Mesenteric fat pad (tissue), 1 donor: ENCODE measurements around the gene NECAB2. TPM values are rescaled to one million over a fixed set of nuclear protein-coding genes. Genes with fewer than 3 reads are reported as not detected.

Experiments
- DNase-seq: peaks from one replicate; pipeline ENCODE4 v3.0.0-alpha.2; 2020; ENCODE audit warnings: low spot score
- total RNA-seq: library from RNA; stranded (reverse); fragmentation: NEBNext Ultra II Directional; extraction: Animal tissue kit (Norgen Biotek cat#: 25700); gene quantifications from one replicate; pipeline ENCODE4 v1.2.1, GENCODE V29; 2021
- donor health status: DM: yes; HTN: yes; CAD: no.

Gene NECAB2
- total RNA-seq, 1 donor from 2014 or later = 1.5 TPM

DNA sequence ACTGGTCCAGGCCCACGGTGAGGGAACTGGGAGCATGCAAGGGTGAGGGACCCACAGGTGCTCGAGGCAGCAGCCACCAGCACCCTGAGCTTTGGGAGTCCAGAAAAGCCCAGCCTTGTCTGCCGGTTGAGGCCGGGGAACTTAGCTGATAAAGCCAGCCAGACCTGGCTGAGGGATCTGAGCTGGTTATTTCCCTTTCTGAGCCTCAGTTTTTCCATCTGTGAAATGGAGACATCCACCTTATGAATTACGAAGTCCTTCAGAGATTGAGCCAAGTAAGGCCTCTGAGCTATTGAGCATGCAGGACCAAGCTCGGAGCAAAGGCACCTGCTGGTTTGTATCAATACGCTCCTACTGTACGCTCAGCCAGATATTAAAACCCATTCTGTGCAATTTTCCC lies 13.8 kb downstream of the NECAB2 start:
- DNase-seq = no peak

DNA sequence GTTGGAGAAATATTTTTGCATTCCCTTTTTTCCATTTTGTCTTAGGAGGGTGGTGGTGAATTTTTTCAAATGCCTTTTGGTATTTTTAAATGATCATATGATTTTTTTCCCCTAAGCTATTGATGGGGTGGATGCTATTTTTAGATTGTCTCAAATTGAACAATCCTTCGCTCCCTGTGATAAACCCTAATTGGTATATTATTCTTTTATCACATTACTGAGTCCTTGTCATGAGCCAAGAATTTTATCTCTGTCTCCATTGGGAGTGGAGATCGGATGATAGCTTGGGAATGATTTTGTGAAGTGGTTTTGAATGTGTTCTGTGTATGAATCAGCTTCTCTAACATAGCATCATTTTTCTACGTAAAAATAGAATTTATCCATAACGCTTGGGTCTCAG lies 15.4 kb downstream of the NECAB2 start:
- DNase-seq = no peak

DNA sequence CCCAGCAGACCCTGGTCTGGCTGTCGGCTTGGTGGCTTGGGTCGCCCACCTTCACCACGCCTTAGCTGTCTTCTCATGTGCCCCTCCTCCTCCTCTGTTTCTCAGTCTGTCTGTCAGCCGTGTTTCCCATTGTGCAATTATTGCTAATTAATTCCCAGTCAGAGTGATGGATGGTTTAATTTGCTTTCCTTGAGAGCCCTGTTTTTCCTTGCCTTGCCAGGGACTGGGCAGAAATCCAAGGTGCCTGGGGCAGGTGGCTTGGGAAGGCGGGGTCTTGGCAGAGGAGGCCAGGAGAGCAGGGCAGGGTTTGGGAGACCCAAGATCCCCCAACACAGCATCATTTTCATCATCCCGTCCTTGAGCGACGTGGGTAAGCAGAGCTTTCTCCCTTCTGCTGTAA lies 21.3 kb downstream of the NECAB2 start:
- DNase-seq = no peak

DNA sequence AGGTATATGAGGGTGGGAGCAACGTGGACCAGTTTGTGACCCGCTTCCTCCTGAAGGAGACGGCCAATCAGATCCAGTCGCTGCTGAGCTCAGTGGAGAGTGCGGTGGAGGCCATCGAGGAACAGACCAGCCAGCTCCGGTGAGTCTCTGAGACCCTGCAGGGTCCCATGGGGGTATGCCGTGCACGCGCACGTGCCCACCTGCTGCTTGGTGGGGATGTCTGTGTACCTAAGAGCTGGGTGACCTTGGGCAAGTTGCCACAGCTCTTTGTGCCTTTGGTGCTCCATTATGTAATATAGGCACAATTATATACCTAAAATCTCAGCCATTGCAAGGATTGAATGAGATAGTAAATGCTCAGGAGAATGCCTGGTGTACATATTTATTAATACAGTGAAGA lies 22.4 kb downstream of the NECAB2 start:
- DNase-seq = no peak

DNA sequence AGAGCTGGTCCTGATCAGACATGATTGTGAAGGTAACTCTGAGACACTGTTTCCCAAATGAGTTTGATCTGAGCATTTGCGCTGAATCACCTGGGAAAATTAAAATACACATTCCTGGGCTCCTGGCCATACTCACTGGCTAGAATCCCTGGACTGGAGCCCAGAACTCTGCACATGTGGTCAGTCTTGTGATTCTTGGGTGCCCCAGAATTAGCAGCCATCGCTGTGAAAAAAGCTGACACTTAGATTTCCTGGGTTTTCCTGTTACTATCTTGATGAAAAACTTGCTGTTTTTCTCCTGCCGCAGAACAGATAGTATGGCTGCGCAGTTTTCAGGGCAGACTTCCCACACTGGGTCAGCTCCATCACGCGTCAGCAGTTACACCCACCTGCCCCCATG lies 24.6 kb downstream of the NECAB2 start:
- no peak for DNase-seq

DNA sequence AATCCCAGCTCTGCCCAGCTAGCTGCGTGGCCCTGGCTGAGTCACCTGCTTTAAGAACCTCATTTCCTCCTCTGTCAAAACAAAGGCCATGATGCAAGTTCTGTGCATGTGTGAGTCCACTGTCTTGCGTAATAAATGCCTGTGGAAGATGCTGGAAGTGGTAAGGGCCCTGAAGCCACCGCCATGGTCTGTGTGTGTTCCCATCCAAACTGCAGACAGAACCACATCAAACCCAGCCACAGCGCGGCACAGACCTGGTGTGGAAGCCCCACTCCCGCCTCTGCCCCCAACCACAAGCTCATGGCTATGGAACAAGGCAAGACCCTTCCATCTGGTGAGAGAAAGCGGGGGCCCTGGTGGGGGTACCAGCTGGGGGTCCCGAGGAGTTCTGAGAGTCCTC lies 26.0 kb downstream of the NECAB2 start:
- no peak for DNase-seq

DNA sequence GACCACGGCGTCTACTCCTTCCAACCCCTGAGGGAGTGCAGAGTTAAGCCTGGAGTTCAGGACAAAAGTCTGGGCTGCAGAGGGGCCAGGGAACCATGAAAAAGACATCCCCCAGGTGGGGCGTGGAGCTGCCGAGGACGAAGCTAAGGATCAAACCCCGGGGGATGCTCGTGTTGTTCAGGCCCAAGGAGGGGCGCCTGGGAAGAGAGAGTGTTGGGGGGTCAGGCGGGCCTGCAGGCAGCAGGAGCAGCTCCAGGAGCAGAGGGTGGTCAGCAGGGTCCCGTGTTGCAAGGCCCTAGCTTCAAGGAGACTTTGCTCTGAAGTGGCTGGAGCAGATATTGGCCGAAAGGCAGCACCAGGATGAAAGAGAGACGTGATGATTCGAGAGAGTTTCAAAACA lies 26.7 kb downstream of the NECAB2 start:
- no peak for DNase-seq

DNA sequence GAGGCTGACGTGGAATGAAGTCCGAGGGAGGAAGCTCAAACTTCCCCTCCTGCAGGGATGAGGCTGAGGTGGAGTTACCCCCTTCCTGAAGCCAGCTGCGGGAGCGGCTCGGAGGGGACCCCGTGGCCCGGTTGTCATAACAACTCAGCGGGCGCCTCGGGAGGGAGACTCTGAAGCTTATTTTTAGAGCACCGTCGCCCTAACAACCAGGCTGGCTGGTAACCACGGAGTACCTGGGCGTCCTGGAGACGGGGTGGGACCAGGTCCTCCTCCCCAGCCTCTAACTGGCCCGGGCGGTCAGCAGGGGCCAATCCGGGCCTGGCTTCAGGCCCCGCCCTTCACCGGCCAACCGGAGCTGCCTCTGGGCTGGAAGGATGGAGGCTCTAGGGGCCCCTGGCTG lies 27.7 kb downstream of the NECAB2 start:
- no peak for DNase-seq

DNA sequence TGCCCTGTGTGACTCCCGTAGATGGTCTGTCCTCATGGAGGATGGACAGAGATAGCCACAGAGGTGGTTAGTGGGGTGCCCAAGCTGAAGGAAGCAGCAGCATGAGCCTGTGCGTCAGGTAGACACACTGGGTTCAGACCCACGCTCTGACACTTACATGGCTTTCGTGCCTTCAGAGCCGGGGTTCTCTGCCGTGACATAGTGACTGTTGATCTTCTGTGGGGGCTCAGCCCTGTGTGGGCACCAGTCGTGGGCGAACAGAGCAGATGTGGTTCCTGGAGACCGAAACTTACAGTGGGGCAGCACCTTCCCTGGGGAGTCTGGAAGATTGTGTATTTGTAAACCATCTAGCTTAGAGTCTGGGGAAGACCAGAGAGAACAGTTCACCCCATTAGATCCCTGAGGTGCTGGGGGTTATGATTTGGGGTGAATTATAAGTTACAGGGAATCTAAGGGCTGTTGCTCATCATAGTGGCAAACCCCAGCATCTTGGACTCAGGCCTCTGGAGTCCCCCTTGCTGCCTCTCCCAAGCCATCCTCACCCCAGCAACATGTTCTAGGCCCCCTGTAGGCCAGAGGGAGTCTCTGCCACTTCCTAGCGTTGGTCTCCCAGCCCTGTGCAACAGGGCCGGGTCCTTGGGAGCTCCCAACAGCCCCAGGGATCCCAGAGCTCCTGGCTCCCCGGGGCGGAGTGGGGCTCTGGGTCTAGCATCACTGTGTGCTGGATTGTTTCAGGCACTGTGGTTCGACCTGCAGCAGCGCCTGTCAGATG lies 28.6 kb downstream of the NECAB2 start:
- DNase-seq = no peak

DNA sequence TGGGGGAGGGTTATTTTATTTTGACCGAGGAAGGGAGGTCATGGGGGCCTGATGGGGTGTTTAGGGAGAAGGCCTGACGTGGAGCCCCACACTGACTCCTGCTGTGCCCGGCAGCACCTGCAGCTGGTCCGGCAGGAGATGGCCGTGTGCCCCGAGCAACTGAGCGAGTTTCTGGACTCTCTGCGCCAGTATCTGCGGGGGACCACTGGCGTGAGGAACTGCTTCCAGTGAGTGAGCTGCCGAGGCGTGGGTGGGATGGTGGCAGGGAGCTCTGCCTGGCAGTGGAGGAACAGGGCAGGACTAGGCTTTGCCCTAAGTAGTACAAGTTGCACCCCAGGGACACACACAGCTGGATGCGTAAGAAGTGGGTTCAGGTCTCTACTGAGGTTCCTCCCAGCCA lies 30.0 kb downstream of the NECAB2 start:
- no peak for DNase-seq

DNA sequence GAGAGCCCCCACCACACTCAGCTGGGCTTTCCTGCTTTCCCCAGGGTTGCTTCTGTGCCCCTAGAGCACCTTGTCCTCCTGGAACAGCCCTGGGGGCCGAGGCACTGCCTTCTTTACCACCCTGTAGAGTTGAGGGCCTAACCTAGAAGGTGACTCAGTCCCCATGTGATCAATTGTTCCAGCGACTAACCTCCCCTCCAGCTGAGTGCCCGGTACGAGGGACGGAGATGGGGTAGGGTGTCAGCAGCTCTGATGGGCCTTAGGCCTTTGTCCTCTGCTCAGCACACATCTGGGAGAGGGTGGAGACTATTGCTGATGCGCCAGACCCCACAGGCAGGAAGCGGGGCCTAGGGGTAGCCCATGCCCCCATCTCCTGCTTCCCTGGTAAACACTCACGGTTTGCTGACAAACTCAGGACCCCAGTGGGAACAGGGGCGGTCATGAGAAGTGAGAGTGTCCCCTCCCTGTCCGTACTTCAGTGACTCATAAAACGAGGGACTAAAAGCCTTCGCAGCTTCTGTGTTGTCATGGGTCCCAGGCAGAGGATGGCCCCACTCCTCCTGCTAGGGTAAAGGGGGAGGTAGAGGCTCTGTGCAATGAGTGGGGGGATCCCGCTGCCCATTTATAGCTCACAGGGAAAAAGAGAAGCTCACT lies 33.1 kb downstream of the NECAB2 start:
- DNase-seq = no peak

DNA sequence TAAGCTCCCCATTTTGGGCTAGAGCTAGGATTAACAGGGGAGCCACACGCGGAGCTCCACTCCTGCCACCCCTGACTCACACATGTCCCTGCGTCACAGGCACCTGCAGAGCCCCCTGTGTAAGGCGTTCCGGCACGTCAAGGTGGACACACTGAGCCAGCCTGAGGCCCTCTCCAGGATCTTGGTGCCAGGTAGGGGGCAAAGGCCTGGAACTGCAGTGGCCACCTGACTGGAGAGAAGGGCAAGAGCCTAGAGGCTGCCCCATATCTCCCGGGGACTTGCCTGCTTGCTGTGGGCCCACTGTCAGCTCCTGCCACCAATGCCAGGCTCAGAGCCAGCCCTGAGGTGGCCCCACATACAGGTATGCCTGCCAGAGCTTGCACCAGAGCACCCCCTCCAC lies 33.7 kb downstream of the NECAB2 start:
- DNase-seq = no peak

DNA sequence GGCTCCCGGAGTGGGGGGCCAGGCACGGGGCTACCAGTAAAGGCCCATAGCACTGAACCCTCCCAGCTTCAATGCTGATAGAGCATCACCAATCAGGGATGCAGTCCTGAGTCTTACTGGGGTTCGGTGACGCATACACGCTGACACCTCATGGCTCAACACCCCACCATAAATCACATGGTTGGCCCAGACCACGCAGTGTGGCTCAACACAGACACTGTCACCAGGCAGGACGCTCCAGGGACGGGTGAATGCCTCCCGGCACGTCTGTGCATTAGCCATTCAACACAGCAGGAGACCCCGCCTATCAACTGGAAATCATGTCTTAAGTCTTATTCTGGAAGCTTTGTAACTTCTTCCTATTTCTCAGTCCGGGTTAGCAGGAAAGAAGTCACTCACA lies 35.0 kb downstream of the NECAB2 start:
- no peak for DNase-seq

DNA sequence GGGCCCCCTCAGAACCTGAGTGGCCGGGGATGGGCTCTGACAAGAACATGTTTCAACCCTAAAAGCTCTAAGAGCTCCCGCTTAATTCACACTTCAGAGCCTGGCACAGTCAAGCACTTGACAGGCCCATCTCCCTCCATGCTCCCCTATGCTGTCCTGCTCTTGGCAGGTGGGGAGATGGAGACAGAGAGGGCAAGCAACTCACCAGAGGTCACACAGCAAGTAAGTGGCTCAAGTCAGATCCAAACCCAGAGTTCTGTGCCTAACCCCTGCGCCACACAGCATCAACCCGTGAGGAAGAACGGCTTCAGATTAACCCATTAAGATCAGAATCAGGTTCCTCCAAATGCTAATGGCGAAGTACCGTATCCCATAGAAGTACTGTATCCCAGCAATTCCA lies 36.4 kb downstream of the NECAB2 start:
- no peak for DNase-seq

DNA sequence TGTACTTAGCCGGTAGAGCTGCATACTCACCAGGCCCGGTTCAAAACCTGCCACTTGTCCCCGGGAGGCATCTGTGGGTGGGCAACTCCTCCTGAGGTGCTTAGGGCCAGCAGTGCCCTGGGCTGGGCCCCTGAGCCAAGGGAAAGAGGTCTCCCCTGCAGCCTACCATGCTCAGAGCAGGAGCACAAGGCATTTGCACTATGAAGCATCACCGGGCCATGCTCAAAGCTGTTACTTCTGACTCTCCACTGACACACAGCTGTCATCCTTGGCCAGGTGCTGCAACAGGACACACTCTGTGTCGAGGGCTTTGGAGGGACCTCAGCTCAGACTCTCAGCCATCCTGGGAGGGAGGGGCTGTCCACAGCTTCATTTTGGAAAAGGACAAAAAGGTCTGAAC lies 37.3 kb downstream of the NECAB2 start:
- DNase-seq = no peak

DNA sequence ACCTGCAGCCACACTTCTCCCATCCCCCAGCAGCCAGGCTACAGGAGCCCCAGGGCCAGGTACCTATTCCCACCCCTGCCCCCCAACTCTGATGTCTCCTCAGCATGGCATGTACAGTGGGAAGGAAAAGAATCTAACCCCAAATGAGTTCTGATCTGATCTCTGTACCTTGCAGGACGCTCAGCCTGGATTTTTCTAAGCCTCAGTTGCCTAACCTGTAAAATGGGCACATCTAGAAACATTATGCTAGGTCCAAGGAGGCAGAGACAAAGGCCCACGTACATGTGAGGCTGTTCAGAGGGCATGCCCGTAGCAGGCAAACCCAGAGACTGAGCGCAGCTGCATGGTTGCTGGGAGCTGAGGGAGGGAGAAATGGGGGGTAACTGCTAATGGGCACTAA lies 39.5 kb downstream of the NECAB2 start:
- no peak for DNase-seq

DNA sequence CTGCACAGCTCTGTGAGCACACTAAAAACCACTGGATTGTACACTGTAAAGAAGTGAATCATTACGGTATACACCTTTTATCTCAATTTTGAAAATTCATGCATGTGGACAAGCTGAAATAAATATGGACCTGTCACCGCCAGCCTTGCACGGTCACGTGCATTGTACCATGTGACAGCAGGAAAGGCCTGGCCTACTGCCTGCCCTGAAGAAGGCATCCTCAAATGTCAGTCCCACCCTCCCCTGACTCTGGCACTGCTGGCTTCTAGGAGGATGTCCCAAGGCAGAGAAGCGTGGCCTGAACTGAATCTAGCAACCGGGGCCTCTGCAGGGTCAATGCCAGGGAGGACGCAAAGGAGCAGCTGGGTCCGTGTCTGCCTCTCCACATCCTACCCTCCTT lies 39.9 kb downstream of the NECAB2 start:
- DNase-seq = no peak

DNA sequence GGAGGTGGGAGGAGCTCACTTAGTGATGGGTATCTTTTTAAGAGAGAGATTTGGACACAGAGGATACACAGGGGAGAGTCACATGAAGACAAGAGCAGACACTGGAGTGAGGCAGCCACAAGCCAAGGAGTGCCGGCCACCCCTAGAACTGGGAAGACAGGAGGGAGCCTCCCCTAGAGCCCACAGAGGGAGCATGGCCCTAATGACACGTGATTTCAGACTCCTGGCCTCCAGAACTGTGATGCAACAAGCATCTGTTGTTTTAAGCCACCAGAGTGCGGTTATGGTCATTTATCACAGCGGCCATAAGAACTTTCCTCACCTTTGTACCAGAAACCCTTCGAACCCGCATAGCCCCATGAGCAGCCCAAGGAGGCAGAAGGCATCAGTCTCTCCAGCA lies 41.2 kb downstream of the NECAB2 start:
- no peak for DNase-seq

DNA sequence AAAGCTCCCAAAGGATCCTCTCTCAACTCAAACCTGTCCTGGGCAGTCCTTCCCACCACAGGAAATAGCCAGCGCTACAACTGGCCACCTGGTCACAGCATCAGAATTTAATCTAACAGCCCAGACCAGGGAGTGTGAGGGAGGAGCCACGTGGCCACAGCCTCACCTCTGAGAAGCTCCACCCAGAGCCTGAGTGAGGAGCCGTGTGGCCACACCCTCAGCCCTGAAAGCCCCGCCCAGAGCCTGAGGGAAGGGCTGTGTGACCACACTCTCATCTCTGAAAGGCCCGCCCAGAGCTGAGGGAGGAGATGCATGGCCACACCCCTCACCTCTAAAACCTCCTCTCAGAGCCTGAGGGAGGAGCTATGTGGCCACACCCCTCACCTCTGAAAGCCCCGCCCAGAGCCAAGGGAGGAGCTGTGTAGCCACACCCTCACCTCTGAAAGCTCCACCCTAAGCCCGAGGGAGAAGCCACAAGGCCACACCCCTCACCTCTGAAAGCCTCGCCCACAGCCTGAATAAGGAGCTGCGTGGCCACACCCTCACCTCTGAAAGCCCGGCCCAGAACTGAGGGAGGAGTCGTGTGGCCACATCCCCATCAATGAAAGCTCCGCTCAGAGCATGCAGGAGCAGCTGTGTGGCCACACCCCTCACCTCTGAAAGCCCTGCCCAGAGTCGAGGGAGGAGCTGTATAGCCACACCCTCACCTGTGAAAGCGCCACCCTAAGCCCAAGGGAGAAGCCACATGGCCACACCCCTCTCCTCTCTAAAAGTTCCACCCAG lies 45.9 kb downstream of the NECAB2 start:
- DNase-seq = no peak

DNA sequence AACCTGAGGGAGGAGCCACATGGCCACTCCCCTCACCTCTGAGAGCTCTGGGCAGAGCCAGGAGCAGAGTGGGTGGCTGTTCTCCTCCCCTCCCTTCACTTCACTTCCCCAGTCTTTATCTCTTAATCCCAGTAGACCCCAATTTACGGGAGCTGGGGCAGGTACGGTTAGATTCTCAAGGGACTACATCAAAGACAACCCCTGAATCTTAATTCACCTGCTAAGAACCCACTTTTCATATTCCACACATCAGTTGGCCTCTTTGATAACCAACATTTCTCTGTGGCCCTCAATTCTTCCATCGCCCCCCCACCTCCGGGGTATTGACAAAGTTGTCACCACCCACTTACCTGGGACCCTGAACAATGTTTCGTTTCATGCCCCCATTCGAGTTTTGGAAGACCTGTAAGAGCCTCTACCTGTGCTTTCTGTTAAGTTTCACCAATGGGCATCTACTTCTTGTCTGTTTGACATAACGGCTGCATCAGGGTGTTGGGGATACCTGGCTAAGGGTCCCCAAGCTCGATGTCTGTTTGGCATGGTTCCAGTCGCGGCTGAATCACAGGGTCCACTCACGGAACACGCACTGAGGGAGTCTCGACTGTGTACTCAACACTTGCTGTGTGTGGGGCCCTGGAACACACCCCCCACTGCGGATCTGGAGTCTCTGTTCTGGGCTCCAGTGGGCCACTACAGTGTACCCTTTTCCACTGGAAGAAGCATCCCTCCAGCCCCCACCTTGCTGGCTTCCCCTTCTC lies 46.7 kb downstream of the NECAB2 start:
- no peak for DNase-seq

DNA sequence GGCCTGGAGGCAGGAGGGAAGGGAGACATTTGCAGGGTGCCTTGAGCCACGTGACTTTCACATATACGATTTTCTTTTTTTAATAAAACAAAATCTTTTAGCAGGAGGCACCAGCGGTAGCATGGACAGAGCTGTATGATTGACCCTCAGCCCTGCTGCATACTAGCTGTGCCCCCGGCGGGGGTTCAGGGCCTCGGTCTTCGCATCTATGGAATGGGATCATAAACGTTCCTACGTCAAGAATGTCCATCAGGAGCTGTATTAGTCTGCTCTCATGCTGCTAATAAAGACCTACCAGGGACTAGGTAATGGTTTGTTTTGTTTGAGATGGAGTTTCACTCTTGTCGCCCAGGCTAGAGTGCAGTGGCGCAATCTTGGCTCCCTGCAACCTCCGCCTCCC lies 47.4 kb downstream of the NECAB2 start:
- no peak for DNase-seq

DNA sequence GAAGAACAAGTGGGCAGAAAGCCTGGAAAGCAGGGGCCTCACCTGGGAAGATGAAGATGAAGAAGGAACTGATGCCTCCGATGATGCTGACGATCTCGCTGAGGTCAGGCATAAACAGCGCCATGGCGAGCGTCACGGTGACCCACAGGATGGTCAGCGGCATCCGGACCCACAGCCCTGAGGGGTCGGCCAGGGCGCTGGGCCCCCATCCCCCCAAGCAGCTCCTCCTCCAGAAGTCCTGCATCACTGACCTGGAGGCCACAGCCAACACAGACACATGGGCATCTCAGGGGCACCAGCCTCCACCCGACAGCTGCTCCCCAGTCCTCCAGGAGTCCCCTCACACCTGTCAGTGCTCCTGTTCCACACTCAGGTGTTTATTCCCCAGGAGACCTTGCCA lies 48.4 kb downstream of the NECAB2 start:
- no peak for DNase-seq
